HEK293T (cell line): Measurements from ENCODE around the gene SLC35B2.

ENCODE experiments used
- ELF4 ChIP-seq: fragments of 450-650 bp; IDR thresholded peaks from 2 replicates; pipeline ENCODE4 v1.6.1; 2017; ENCODE audit warnings: antibody characterized with exemption
- SP1 ChIP-seq: fragments of 450-650 bp; IDR thresholded peaks from 2 replicates; pipeline ENCODE4 v1.6.1; 2017

DNA sequence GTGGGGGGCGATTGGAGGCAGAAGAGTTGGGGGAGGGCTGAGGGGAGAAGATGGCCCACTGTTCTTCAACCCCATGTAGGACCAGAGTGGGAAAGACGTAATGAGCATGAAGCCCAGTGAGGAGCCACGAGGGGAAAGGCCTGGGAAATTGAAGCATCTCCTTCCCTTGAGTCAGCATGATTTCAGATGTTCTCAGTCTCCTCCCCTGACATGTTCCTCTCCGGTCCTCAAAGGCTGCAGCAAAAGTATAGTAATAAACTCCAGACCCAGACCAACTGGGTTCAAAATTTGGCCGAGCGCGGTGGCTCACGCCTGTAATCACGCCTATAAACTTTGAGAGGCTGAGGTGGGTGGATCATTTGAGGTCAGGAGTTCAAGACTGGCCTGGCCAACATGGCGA lies 9.9 kb upstream of the SLC35B2 start:
- no peak for TF ChIP-seq ELF4
- no peak for TF ChIP-seq SP1
